Measurements from ENCODE around the gene GNG8.

Gene GNG8

GRCh38 chr19:46635920-46636761, at the start of gene GNG8:
Gene GNG8 (minus strand): TSS chr19:46636202. CDS start chr19:46634682, 1,520 bp downstream.
- no peak for DNase-seq

GRCh38 chr19:46685189-46685588, 49.2 kb upstream of the GNG8 start:
- no peak for DNase-seq

GRCh38 chr19:46678110-46678732, 42.2 kb upstream of the GNG8 start:
- peak; percentile 9 for DNase-seq

GRCh38 chr19:46674416-46675178, 38.6 kb upstream of the GNG8 start:
- peak; percentile 11 for DNase-seq

GRCh38 chr19:46670813-46671212, 34.8 kb upstream of the GNG8 start:
- DNase-seq: peak; percentile 67

- DNase-seq: no peak
Observed at GRCh38 chr19:46668662-46669061, 32.7 kb upstream of the GNG8 start.

GRCh38 chr19:46665072-46665471, 29.1 kb upstream of the GNG8 start:
- no peak for DNase-seq

GRCh38 chr19:46661735-46662592, 26.0 kb upstream of the GNG8 start:
- DNase-seq: peak; percentile 87

GRCh38 chr19:46661020-46661731, 25.2 kb upstream of the GNG8 start, which contains the start of gene DACT3:
Gene DACT3 (minus strand): TSS chr19:46661182. CDS start chr19:46661064, 118 bp downstream.
- DNase-seq: peak; percentile 100

- peak; percentile 8 for DNase-seq
Observed at GRCh38 chr19:46660551-46661019, 24.6 kb upstream of the GNG8 start.

- peak; percentile 61 for DNase-seq
Observed at GRCh38 chr19:46660008-46660517, 24.1 kb upstream of the GNG8 start.

- peak; percentile 70 for DNase-seq
Observed at GRCh38 chr19:46659151-46660007, 23.4 kb upstream of the GNG8 start.

GRCh38 chr19:46656541-46656940, 20.5 kb upstream of the GNG8 start:
- DNase-seq: no peak

- no peak for DNase-seq
Observed at GRCh38 chr19:46654621-46655152, 18.7 kb upstream of the GNG8 start.

GRCh38 chr19:46650445-46650844, 14.4 kb upstream of the GNG8 start:
- DNase-seq: no peak

- no peak for DNase-seq
Observed at GRCh38 chr19:46648961-46649960, 13.3 kb upstream of the GNG8 start.

- no peak for DNase-seq
Observed at GRCh38 chr19:46648060-46648960, 12.3 kb upstream of the GNG8 start.

- no peak for DNase-seq
Observed at GRCh38 chr19:46646402-46646801, 10.4 kb upstream of the GNG8 start.
